ENCODE results near the gene ALK.

DNA sequence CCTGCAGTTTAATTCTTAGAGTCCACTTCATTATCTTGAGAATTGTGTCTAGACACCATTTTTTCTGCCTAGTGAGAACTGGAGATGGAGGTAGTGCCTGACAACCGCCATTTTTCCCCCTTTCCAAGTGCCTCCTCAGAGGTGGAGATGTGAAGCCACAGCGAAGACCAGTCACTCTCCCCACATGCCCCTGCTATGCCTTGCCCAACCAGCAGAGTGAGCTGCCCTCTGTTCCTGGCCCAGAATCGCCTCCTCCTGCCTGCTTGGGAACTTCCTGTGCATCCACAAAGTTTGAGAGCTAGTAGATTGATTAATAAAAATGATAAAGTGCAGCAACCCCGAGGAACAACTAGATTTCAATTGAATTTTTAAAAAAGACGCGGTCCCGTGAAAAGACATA, 682.9 kb downstream of the ALK start:
- TF ChIP-seq CTCF (IDR thresholded peaks at IDR 0.05) (no peak), POLR2A (IDR thresholded peaks at IDR 0.05) (no peak)
